Esophagus squamous epithelium (tissue), 5 donors: Measurements from ENCODE around the gene MAGI1. TPM values are rescaled to one million over a fixed set of nuclear protein-coding genes. Genes with fewer than 3 reads are reported as not detected.

Source experiments
- DNase-seq: peaks from one replicate; lab custom pipeline; 2025; lab: John Stamatoyannopoulos, UW
- H3K27ac ChIP-seq, 4 donors: fragments of 200-600 bp; sonication (generic); one replicate each; pipeline ENCODE4 v1.5.1; 2016 to 2019; ENCODE audit warnings: mild to moderate bottlenecking in 1 of 4
- H3K27me3 ChIP-seq, 4 donors: fragments of 200-600 bp; sonication (generic); 1 replicate in 3 of 4; 2 replicates in 1 of 4; pipeline versions ENCODE4 v1.5.1 to v1.6.0; 2017 to 2021; ENCODE audit warnings: antibody characterized with exemption in 1 of 4
- H3K36me3 ChIP-seq, 3 donors: fragments of 200-600 bp; sonication (generic); one replicate each; pipeline ENCODE4 v1.5.1; 2016 to 2019
- H3K4me1 ChIP-seq, 3 donors: fragments of 200-600 bp; sonication (generic); one replicate each; pipeline ENCODE4 v1.5.1; 2017 to 2019
- H3K4me3 ChIP-seq, 4 donors: fragments of 200-600 bp; sonication (generic); 1 replicate in 3 of 4; 2 replicates in 1 of 4; pipeline ENCODE4 v1.5.1; 2016 to 2019; ENCODE audit warnings: mild to moderate bottlenecking in 2 of 4, moderate library complexity in 1 of 4
- H3K9me3 ChIP-seq, 3 donors: fragments of 200-600 bp; sonication (generic); one replicate each; pipeline ENCODE4 v1.5.1; 2016 to 2019
- POLR2A ChIP-seq, 4 donors: fragments of 450-650 bp; IDR thresholded peaks; one replicate each; pipeline ENCODE4 v1.6.1; 2017; ENCODE audit warnings: antibody characterized with exemption in 4 of 4, mild to moderate bottlenecking in 4 of 4, moderate library complexity in 3 of 4
- WGBS, 2 donors: methylation state at CpG; one replicate each; pipeline ENCODE4 v1.1.5; 2018; 5-methylcytosine and 5-hydroxymethylcytosine counted together
- intact Hi-C: fragments of 100-400 bp; cut with DNase I; formaldehyde crosslinking; loops from one replicate; pipeline ENCODE4 v1.15.0; 2022
- total RNA-seq, 4 donors: library from RNA; depleted of rRNA; stranded (reverse); fragments of >200 nt; gene quantifications; one replicate each; pipeline ENCODE4 v1.1.0, GENCODE V29; 2016
- TF ChIP-seq, protein P1 (sequence below), 6 experiments: fragments of 450-650 bp in 4 of 6; fragments of 200-600 bp in 2 of 6; sonication (generic) in 2 of 6; IDR thresholded peaks; one replicate each; pipeline ENCODE4 v1.5.1; 2016 to 2019; ENCODE audit warnings: antibody characterized with exemption in 6 of 6, mild to moderate bottlenecking in 4 of 6, moderate library complexity in 4 of 6
- donor health status: DM: yes; HTN: yes; CAD: no.

Gene MAGI1
- total RNA-seq, 4 donors from 2014 or later: 12.0 to 28.2 (median 21.1) TPM

DNA sequence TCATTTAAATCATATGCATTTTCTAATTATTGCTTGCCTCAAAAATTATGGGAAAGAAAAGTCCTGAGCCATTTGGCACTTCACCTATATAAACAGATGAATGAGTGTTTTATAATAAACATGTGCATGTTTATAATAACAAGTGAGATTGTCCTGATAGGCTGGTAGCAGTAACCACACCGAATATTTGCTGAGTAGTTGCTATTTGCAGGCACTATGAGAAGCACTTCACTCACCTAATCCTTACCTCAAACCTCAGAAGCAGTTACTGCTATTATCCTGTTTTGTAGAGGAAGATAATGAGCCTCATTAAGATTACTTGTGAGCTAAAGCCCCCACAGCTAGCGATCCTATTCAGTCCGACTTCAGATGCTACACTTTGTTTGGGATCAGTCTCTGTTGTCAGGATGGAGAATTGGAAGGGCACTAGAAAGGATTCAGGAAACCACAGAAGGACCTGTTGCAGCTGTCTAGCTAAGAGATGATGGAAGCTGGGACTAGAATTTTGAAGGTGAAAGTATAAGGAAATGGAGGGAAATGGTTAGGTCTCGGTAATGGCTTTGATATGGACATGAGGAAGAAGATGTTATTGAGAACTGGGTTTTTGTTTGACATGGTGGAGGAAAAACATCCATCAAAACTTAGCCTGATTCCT, 28.4 kb upstream of the MAGI1 start:
- no peak overlapping the region for H3K27ac ChIP-seq
- no peak for DNase-seq
- no peaks in the 10 kb centered on the region for H3K36me3 ChIP-seq
- intact Hi-C loops: no loop called here
- TF ChIP-seq POLR2A (IDR thresholded peaks at IDR 0.05): no peak
- TF ChIP-seq, protein P1, sequence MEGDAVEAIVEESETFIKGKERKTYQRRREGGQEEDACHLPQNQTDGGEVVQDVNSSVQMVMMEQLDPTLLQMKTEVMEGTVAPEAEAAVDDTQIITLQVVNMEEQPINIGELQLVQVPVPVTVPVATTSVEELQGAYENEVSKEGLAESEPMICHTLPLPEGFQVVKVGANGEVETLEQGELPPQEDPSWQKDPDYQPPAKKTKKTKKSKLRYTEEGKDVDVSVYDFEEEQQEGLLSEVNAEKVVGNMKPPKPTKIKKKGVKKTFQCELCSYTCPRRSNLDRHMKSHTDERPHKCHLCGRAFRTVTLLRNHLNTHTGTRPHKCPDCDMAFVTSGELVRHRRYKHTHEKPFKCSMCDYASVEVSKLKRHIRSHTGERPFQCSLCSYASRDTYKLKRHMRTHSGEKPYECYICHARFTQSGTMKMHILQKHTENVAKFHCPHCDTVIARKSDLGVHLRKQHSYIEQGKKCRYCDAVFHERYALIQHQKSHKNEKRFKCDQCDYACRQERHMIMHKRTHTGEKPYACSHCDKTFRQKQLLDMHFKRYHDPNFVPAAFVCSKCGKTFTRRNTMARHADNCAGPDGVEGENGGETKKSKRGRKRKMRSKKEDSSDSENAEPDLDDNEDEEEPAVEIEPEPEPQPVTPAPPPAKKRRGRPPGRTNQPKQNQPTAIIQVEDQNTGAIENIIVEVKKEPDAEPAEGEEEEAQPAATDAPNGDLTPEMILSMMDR (IDR thresholded peaks at IDR 0.05): no peak
- H3K9me3 ChIP-seq: peaks cover 0 to 3% (median 0%) of the 10 kb centered on the region in 3 donors
- H3K27me3 ChIP-seq: no peaks in the 10 kb centered on the region
- no peaks in the 10 kb centered on the region for H3K4me1 ChIP-seq
- no peak overlapping the region for H3K4me3 ChIP-seq
- 66 to 75% methylated on average over 4 of the region's 4 CpGs for WGBS, 2 donors

DNA sequence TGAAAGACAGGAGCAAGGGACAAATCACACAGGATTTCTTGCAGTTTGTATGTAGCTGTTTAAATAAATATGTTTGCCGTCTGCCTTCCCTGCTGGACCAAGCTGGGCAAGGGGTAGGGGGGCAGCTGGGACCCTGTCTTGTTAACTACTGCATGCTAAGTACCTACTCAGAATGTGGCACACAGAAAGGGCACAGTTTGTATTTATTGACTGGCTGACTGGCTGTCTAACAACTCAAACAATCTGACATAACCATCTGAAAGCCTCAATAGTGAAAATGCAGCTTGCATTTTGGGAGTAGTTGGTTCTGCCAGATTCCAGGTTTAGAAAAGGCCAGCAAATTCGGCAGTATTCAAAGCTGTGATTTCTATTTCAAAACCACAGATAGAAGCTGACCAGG, 16.6 kb upstream of the MAGI1 start:
- Histone ChIP-seq H3K9me3 (no peaks in the 10 kb centered on the region), H3K4me3 (no peak overlapping the region), H3K27ac (no peak overlapping the region), H3K27me3 (no peaks in the 10 kb centered on the region), H3K36me3 (no peaks in the 10 kb centered on the region), H3K4me1 (no peaks in the 10 kb centered on the region)
- DNase-seq: no peak
- TF ChIP-seq, protein P1 (IDR thresholded peaks at IDR 0.05): no peak
- no peak for TF ChIP-seq POLR2A (IDR thresholded peaks at IDR 0.05)
- intact Hi-C loops: no loop called here
- WGBS, 2 donors: 76 to 79% methylated on average over 2 of the region's 2 CpGs

DNA sequence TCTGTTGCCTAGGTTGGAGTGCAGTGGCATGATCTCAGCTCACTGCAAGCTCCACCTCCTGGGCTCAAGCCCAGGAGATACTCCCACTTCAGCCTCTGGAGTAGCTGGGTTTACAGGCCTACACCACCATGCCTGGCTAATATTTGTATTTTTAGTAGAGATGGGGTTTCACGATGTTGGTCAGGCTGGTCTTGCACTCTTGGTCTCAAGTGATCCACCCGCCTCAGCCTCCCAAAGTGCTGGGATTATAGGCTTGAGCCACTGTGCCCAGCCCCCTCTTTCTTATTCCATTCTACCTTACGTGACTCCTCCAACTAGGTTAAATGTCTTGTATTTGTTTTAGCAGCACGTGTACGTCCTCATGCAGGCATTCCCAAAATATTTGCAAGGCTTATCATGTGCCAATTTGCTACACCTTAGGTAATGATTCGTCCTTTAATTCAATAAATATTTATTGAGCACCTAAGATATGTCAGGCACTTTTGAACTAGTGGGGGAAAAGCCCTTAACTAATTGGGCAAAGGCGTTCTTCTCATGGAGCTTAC, 14.9 kb upstream of the MAGI1 start:
- TF ChIP-seq POLR2A (IDR thresholded peaks at IDR 0.05): no peak
- TF ChIP-seq, protein P1 (IDR thresholded peaks at IDR 0.05): no peak

DNA sequence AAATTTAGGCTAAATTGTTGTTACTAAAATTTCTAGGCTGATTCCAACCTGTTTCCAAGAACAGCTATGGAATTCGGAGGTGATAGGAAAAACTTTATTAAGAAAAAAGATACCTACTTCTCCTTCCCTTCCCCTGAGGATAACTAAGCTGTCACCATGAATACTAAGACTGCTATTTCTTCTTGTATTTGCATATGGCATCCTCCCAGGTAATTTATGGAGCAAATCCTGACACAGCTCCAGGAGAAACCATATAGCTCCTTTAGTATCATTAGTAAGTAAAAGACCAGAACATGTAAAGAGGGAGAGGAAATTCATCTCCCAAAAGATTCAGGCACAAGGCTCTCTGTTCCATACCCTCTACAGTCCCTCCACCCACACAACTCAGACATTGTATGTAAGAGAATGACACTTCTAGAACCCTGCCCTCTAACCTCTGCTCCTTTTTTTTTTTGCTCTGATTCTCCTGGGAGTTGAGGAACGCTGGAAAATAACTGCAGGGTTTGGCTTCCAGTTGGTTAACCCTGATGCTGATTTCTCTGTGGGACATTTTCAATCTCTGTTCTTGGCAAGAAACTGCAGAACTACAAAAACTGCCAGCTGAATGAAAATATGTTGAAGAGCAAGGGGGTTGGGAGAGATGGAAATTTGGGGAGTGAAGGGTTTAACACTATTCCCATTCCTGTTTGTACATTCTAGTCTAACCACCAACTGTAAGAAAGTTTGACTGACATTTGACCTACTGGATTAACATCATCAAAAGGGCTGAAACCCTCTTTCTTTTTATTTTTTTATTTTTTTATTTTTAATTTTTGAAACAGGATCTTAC, 14.2 kb upstream of the MAGI1 start:
- intact Hi-C loops: no loop called here
- H3K4me1 ChIP-seq: no peaks in the 10 kb centered on the region
- no peaks in the 10 kb centered on the region for H3K27me3 ChIP-seq
- 62% methylated on average over 2 of the region's 2 CpGs for WGBS, 2 donors
- no peak for DNase-seq
- H3K27ac ChIP-seq: no peak overlapping the region
- TF ChIP-seq POLR2A (IDR thresholded peaks at IDR 0.05): no peak
- TF ChIP-seq, protein P1 (IDR thresholded peaks at IDR 0.05): no peak
- H3K36me3 ChIP-seq: no peaks in the 10 kb centered on the region
- no peak overlapping the region for H3K4me3 ChIP-seq
- H3K9me3 ChIP-seq: no peaks in the 10 kb centered on the region

More for the DNA sequence above, 14.9 kb upstream of the MAGI1 start:
- Histone ChIP-seq H3K27me3 (no peaks in the 10 kb centered on the region), H3K4me1 (no peaks in the 10 kb centered on the region), H3K4me3 (no peak overlapping the region), H3K9me3 (no peaks in the 10 kb centered on the region), H3K36me3 (no peaks in the 10 kb centered on the region), H3K27ac (no peak overlapping the region)
- no peak for DNase-seq
- intact Hi-C loops: no loop called here
- WGBS, 2 donors: 61 to 64% methylated on average over 6 to 7 of the region's 7 CpGs

DNA sequence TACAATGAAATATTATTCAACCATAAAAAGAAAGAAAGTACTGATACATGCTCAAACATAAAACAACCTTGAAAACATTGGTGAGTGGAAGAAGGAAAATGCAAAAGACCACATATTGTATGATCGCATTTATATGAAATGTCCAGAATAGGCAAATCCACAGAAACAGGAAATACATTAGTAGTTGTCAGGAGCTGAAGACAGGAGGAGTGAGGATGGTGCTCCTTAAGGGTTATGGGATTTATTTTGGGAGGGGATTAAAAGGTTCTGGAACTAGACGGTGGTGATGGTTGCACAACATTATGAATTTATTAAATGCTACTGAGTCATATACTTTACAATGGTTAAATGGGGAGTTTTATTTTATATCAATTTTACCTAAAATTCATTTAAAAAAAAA, 12.1 kb upstream of the MAGI1 start:
- intact Hi-C loops: no loop called here
- TF ChIP-seq, protein P1 (IDR thresholded peaks at IDR 0.05): no peak
- TF ChIP-seq POLR2A (IDR thresholded peaks at IDR 0.05): no peak

More for the DNA sequence above, 12.1 kb upstream of the MAGI1 start:
- no peak for DNase-seq
- H3K36me3 ChIP-seq: no peaks in the 10 kb centered on the region
- no peak overlapping the region for H3K4me3 ChIP-seq
- WGBS, 2 donors: 72 to 75% methylated on average over 2 of the region's 2 CpGs
- no peaks in the 10 kb centered on the region for H3K9me3 ChIP-seq
- no peak overlapping the region for H3K27ac ChIP-seq
- no peaks in the 10 kb centered on the region for H3K4me1 ChIP-seq
- no peaks in the 10 kb centered on the region for H3K27me3 ChIP-seq
